Esophagus squamous epithelium (tissue), 5 donors: Measurements from ENCODE around the gene SDK2. TPM values are rescaled to one million over a fixed set of nuclear protein-coding genes. Genes with fewer than 3 reads are reported as not detected.

ENCODE experiments used
- DNase-seq: peaks from one replicate; lab custom pipeline; 2025; lab: John Stamatoyannopoulos, UW
- H3K27ac ChIP-seq, 4 donors: fragments of 200-600 bp; sonication (generic); one replicate each; pipeline ENCODE4 v1.5.1; 2016 to 2019; ENCODE audit warnings: mild to moderate bottlenecking in 1 of 4
- H3K27me3 ChIP-seq, 4 donors: fragments of 200-600 bp; sonication (generic); 1 replicate in 3 of 4; 2 replicates in 1 of 4; pipeline versions ENCODE4 v1.5.1 to v1.6.0; 2017 to 2021; ENCODE audit warnings: antibody characterized with exemption in 1 of 4
- H3K36me3 ChIP-seq, 3 donors: fragments of 200-600 bp; sonication (generic); one replicate each; pipeline ENCODE4 v1.5.1; 2016 to 2019
- H3K4me1 ChIP-seq, 3 donors: fragments of 200-600 bp; sonication (generic); one replicate each; pipeline ENCODE4 v1.5.1; 2017 to 2019
- H3K4me3 ChIP-seq, 4 donors: fragments of 200-600 bp; sonication (generic); 1 replicate in 3 of 4; 2 replicates in 1 of 4; pipeline ENCODE4 v1.5.1; 2016 to 2019; ENCODE audit warnings: mild to moderate bottlenecking in 2 of 4, moderate library complexity in 1 of 4
- H3K9me3 ChIP-seq, 3 donors: fragments of 200-600 bp; sonication (generic); one replicate each; pipeline ENCODE4 v1.5.1; 2016 to 2019
- CTCF ChIP-seq, 6 experiments: fragments of 450-650 bp in 4 of 6; fragments of 200-600 bp in 2 of 6; sonication (generic) in 2 of 6; IDR thresholded peaks; one replicate each; pipeline ENCODE4 v1.5.1; 2016 to 2019; ENCODE audit warnings: antibody characterized with exemption in 6 of 6, mild to moderate bottlenecking in 4 of 6, moderate library complexity in 4 of 6
- POLR2A ChIP-seq, 4 donors: fragments of 450-650 bp; IDR thresholded peaks; one replicate each; pipeline ENCODE4 v1.6.1; 2017; ENCODE audit warnings: antibody characterized with exemption in 4 of 4, mild to moderate bottlenecking in 4 of 4, moderate library complexity in 3 of 4
- WGBS, 2 donors: methylation state at CpG; one replicate each; pipeline ENCODE4 v1.1.5; 2018; 5-methylcytosine and 5-hydroxymethylcytosine counted together
- intact Hi-C: fragments of 100-400 bp; cut with DNase I; formaldehyde crosslinking; loops from one replicate; pipeline ENCODE4 v1.15.0; 2022
- total RNA-seq, 4 donors: library from RNA; depleted of rRNA; stranded (reverse); fragments of >200 nt; gene quantifications; one replicate each; pipeline ENCODE4 v1.1.0, GENCODE V29; 2016
- donor health status: DM: yes; HTN: yes; CAD: no.

The SDK2 gene
- total RNA-seq, 4 donors from 2014 or later: 1.7 to 5.5 (median 2.4) TPM

- 43 to 74% methylated on average over 1 to 3 of the region's 7 CpGs for WGBS, 2 donors
- DNase-seq: no peak
- intact Hi-C loops: loop anchor here (10.0 kb wide), 1 partner anchor 109 kb away; no protein-coding TSS in a partner anchor
- Histone ChIP-seq H3K27me3 (peaks cover 0 to 7% (median 0%) of the 10 kb centered on the region in 4 donors), H3K4me3 (no peak overlapping the region), H3K27ac (no peak overlapping the region), H3K36me3 (no peaks in the 10 kb centered on the region), H3K9me3 (no peaks in the 10 kb centered on the region), H3K4me1 (peaks cover 0 to 29% (median 0%) of the 10 kb centered on the region in 3 donors)
- TF ChIP-seq CTCF (IDR thresholded peaks at IDR 0.05): no peak
- no peak for TF ChIP-seq POLR2A (IDR thresholded peaks at IDR 0.05)
Measured at GRCh38 chr17:73595931-73596330, 48.3 kb downstream of the SDK2 start.

GRCh38 chr17:73595479-73595878 lies 48.8 kb downstream of the SDK2 start:
- Histone ChIP-seq H3K27ac (no peak overlapping the region), H3K27me3 (peaks cover 0 to 11% (median 0%) of the 10 kb centered on the region in 4 donors), H3K9me3 (no peaks in the 10 kb centered on the region), H3K4me1 (peaks cover 0 to 27% (median 0%) of the 10 kb centered on the region in 3 donors), H3K36me3 (no peaks in the 10 kb centered on the region), H3K4me3 (no peak overlapping the region)
- TF ChIP-seq CTCF (IDR thresholded peaks at IDR 0.05) (peak; percentile 22 to 50 (median 31)), POLR2A (IDR thresholded peaks at IDR 0.05) (no peak)
- intact Hi-C loops: loop anchor here (10.0 kb wide), 1 partner anchor 109 kb away; no protein-coding TSS in a partner anchor
- WGBS, 2 donors: 95% methylated on average over 3 of the region's 6 CpGs; no CpG with 5 or more reads in 1 of the 2 donors
- DNase-seq: no peak

GRCh38 chr17:73595068-73595467 lies 49.2 kb downstream of the SDK2 start:
- WGBS, 2 donors: 85 to 87% methylated on average over 5 to 6 of the region's 6 CpGs
- no peak for DNase-seq
- H3K27me3 ChIP-seq: peaks cover 0 to 11% (median 0%) of the 10 kb centered on the region in 4 donors
- H3K27ac ChIP-seq: no peak overlapping the region
- no peaks in the 10 kb centered on the region for H3K36me3 ChIP-seq
- no peaks in the 10 kb centered on the region for H3K9me3 ChIP-seq
- peaks cover 0 to 23% (median 0%) of the 10 kb centered on the region in 3 donors for H3K4me1 ChIP-seq
- intact Hi-C loops: loop anchor here (10.0 kb wide), 1 partner anchor 110 kb away; no protein-coding TSS in a partner anchor
- no peak overlapping the region for H3K4me3 ChIP-seq
- no peak for TF ChIP-seq POLR2A (IDR thresholded peaks at IDR 0.05)
- no peak for TF ChIP-seq CTCF (IDR thresholded peaks at IDR 0.05)

GRCh38 chr17:73594598-73594997 lies 49.6 kb downstream of the SDK2 start:
- Histone ChIP-seq H3K4me3 (no peak overlapping the region), H3K27ac (no peak overlapping the region), H3K36me3 (no peaks in the 10 kb centered on the region), H3K27me3 (peaks cover 0 to 11% (median 0%) of the 10 kb centered on the region in 4 donors), H3K4me1 (peaks cover 0 to 21% (median 0%) of the 10 kb centered on the region in 3 donors), H3K9me3 (no peaks in the 10 kb centered on the region)
- TF ChIP-seq POLR2A (IDR thresholded peaks at IDR 0.05): no peak
- TF ChIP-seq CTCF (IDR thresholded peaks at IDR 0.05): no peak
- DNase-seq: no peak
- WGBS, 2 donors: 50 to 100% methylated on average over 1 of the region's 1 CpG
- intact Hi-C loops: loop anchor here (10.0 kb wide), 1 partner anchor 110 kb away; no protein-coding TSS in a partner anchor

- Histone ChIP-seq H3K4me3 (no peak overlapping the region), H3K27ac (no peak overlapping the region), H3K4me1 (peaks cover 0 to 21% (median 0%) of the 10 kb centered on the region in 3 donors), H3K36me3 (no peaks in the 10 kb centered on the region), H3K9me3 (no peaks in the 10 kb centered on the region), H3K27me3 (peaks cover 0 to 11% (median 0%) of the 10 kb centered on the region in 4 donors)
- intact Hi-C loops: loop anchor here (10.0 kb wide), 1 partner anchor 111 kb away; no protein-coding TSS in a partner anchor
- no peak for DNase-seq
- WGBS, 2 donors: 62 to 88% methylated on average over 2 to 7 of the region's 7 CpGs
- TF ChIP-seq CTCF (IDR thresholded peaks at IDR 0.05) (no peak), POLR2A (IDR thresholded peaks at IDR 0.05) (no peak)
Measured at GRCh38 chr17:73594025-73594424, 50.2 kb downstream of the SDK2 start.
